NOMO-1 treated with dmso at 0.1 percent for 144 hours (cell line): Measurements from ENCODE around the gene GALNT9.
"Not testable (repeated sequence)": the region's sequence is repeated elsewhere in the genome, so short reads cannot be mapped to it uniquely, and the experiment has no call there.

ENCODE experiments used
- DNase-seq: peaks from one replicate; lab custom pipeline; 2025; ENCODE audit not compliant: unreplicated experiment; lab: John Stamatoyannopoulos, UW

GALNT9 gene

DNA sequence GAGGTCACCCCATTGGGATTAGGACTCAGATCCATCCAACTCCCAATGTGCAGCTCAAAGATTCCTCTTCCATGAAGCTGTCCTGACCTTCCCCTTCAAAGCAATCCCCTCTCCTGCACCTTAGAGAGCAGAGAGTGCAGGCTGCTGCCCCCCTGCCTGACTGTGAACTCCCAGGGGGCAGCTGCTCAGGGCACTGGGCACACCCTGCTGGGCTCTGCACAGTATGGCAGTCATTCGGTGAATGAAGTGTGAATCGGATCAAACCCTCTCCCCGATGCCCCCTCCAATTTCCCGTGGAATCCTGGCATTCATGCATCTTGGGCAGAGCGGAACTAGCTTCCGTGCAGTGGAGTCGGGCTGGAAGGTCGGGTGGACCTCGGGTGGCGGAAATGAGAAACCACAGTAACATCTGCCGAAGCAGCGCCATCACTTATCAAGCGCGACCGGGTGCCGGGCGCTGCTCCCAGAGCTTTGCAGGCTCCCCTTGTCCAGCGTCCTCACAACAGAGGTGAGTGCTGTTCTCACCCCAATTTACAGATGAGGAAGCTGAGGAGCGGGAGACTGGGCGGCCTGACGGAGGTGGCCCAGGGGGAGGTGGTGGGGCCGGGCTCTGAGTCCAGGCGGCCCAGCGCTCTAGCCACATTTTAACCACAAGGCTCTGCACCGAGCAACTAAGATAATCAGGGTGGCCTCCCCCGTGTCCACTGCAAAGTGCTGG, 14.7 kb downstream of the GALNT9 start:
- DNase-seq = no peak

DNA sequence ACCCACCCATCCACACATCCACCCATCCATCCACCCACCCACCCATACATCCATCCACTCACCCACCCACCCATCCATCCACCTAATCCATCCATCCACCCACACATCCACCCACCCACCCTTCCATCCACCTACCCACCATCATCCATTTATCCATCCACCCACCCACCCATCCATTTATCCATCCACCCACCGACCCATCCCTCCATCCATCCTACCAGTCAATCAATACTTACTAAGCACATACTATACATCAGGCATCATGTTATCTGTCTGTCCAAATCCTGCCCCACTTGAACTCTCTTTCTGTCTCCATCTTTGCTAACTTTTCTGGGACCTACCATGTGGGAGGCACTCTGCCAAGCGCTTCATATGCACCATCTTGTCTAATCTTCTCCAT, 15.4 kb downstream of the GALNT9 start:
- no peak for DNase-seq

DNA sequence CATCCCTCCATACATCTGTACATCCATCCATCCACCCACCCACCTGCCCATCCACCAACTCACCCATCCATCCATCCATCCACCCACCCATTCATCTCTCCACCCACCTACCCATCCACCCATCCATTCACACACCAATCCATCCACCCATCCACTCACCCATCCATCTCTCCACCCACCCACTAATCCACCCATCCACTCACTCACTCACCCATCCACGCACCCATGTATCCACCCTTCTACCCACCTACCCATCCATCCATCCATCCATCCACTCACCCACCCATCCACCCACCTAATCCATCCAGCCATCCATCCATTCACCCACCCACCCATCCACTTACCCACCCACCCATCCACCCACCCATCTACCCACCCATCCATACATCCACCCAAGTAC, 16.2 kb downstream of the GALNT9 start:
- no peak for DNase-seq

DNA sequence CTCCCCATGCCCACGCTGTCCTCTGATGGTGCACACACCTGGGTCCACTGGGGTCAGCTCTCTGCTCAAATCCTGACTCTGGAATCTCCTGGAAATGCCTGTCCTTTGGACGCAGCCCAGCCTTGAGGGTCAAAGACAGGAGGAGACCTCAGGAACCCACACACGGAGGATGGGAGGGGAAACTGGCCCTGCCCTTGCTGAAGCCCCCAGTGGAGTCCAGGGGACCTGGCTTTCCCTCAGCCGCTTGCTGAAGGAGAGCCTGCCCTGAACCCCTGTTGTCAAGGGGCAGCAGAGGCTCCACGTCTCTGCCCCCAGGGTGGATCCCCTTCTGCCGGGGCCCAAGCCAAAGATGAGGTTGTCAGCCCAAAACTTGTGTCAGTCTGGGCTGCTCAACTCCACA, 16.9 kb downstream of the GALNT9 start:
- no peak for DNase-seq

DNA sequence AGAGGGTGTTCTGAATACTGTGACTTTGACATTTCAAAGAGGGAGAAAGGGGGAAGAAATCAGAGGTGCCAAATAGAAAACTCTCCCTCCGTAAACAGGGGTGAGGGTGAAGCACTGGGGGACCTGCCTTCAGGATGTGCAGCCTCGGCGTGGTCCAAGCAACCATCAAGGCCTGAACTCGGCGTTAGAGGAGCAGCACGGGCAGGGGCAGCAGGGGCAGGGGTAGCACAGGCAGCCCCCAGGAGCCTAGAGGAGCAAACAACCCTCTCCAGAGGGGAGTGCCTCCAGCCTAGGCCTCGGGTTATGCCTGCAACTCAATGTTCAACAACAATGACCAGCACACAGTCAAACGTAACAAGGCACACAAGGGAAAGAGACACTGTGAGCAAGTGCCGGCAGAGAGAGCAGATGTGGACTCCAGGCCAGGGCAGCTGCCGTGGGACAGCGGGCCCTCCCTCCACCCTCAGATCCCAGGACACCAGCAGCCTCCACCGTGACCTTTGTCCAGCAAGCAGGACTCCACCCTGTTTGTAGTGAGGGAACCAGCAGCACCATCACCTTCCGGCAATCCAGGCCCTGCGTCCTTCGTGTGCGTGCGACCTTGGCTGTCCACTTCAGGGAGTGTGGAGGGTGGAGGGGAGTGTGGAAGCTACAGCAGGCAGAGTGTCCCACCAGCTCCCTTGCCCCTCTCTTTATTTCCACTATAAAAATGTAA, 18.0 kb downstream of the GALNT9 start:
- no peak for DNase-seq

DNA sequence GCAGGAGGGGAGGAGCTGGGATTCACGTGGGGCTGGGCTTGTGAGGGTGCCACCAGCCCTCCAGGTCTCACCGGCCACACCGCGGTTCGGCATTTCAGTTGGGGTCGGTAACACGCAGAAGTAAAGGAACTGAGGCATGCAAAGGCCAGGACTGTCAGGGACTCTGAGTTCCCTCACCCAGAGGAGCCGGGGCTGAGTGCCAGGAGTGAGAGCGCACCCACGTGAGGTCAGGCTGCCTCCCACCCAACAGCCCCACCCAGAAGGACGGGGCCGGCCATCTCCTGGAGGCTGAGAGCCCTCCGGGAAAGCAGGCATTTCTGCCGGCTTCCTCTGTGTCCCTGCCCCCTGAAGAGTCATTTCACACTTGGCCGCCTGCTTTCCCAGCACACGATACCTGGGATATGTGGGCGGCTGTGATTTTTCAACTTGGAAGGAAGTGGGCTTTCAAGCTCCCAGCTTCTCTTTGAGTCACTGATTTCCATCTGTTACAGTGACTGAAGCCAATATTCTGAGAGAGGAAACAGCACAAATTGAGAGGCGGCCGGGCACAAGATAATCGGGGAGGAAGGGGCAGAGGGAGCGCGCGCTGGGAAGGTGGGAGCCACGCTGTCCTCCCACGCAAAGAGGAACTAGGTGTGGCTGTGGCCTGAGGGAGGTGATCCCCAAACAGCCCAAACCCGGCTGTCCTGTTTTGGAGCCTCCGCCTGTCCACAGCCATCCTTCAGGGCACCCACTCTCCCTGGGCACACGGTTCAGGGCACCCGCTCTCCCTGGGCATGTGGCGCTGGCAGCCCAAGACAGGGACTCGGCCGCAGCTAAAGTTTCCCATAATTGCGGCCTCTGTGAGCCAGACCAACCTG, 19.0 kb downstream of the GALNT9 start:
- DNase-seq = no peak

DNA sequence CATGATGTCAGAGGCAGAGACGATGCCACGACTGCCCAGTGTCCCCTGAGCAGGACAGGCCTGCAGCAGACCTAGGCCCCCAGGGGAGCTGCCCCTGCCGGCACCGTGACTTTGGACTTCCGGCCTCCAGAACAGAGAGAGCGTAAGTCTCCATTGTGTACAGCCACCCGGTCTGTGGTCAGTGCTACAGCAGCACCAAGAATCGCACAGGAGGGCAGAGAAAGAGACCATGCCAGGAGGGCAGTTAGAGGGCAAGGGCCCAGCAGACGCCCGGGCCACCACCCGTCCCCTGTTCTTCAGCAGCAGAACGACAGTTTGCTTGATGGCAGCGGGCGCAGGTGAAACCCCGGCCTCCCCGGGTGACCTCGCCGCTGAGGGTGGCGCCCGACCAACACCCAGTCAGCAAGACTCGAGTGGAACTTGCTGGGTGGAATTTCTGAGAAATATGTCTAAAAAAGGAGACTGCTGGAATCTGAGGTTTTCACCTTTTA, 19.7 kb downstream of the GALNT9 start:
- DNase-seq = no peak

DNA sequence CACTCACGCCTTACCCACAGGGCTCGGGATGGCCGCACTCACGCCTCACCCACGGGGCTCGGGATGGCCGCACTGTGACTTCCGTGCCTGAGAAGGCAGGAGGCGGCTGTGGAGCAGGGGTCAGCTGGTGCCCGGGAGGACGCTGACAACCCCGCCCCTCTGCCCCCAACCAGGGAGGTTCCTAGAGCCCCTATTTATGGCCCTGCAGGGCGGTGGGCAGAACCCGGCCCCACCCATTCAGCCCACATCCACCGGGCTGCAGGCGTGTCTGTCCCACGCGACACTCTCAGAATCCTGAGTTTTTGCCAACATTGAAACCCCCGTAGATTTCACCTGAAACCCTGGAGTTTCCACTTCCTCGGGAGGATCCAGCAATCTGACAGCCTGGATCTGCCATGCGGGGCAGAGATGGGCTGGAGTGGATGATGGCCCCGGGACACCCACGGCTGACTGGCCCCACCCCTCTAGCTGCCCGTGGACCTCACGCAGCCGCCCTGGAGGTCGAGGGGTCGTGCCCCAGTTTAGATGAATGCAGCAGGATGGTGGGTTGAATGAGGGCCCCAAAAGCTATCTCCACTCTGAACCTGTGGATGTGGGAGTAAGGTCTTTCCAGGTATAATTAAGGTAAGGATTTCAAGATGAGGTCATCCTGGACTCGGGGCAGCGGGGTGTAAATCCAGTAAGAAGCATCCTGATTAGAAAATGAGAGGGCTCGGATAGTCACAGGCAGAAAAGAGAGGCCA, 20.4 kb downstream of the GALNT9 start:
- DNase-seq = no peak

DNA sequence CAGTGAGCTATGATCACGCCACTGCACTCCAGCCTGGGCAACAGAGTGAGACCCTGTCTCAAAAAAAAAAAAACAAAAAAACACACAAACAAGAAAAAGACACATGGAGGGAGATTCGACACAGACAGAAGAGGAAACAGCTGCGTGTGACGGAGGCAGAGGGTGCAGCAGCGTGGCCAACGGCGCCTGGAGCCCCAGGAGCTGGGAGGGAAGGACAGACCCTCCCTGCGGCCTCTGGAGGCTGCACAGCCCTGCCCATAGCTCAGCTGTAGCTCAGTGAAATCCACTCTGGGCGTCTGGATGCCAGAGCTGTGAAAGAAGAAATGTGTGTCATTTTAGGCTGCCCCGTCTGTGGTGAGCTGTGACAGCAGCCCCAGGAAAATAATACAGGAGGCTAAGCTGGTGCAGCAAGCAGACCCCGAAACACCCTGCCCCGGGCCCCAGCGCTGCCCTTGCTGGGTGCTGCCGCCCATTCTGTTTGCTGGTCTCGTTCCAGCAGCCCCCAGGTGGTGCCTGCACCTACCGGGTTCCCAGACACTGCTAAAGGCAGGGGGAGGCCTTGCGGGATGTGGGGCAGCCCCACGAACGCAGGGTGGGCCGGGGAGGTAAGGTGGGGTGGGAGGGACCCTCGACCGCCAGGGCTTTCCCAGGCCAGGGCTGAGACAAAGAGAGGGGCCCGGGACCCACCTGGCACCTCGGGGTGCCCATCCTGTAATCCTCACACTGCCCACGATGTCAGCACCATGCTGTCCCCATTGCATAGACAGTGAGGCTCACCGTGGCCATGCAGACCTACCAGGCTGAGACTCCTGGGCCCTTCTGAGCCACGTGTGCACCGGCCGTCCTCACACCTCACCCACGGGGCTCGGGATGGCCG, 21.2 kb downstream of the GALNT9 start:
- no peak for DNase-seq

DNA sequence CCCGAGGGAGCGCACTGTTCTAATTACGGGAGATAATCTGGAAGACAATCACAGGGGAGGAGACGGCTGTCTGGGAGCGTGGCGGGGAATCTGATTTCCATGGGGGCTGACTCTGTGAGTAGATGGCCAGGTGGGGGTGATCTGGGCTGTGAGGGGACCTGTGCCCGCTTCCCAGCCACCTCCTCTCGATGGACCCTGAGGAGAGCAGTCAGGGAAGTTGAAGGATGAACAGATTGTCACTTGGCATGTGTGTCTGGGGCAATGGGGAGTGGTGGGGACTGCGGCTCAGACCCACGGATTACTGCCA, 22.6 kb downstream of the GALNT9 start:
- DNase-seq = no peak

DNA sequence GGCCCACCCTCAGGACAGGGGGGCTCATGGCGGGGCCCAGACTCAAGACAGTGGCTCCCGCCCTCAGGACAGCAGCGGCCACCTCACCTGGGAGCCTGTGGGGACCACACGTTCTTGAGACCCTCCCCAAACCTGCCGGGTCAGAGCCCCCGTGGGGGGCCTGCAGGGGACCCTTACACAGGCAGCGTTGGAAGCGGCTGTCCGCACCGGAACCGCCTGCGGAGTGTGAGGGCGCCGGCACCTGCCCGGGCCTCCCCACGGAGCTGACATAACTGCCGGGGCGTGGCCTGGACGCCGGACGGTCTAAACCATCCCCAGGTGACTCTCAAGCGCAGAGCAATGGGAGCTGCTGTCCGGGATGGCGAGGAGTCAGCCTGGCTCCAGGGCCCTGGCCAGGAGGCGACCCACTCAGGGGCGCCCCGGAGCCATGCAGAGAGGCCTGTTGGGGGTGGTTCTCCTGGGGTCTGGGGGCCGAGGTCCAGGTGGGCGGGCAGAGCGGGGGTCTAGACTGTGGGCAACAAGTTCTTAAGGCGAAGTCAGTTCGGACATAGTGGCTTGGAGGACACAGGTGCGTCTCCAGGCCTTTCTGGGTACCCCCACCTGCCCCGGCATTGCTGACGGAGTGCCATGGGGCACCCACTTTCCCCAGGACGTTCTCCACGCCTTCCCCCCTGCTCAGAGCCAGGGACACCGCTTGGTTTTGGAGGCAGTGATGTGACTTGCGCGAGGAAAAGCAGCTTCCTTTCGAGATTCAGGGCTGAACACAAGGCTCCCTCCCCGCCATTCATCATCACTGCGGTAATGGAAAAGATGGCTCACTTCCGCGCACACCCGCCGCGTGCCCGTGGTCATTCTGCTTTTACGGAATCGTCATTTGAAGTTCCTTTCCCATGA, 23.2 kb downstream of the GALNT9 start:
- no peak for DNase-seq

DNA sequence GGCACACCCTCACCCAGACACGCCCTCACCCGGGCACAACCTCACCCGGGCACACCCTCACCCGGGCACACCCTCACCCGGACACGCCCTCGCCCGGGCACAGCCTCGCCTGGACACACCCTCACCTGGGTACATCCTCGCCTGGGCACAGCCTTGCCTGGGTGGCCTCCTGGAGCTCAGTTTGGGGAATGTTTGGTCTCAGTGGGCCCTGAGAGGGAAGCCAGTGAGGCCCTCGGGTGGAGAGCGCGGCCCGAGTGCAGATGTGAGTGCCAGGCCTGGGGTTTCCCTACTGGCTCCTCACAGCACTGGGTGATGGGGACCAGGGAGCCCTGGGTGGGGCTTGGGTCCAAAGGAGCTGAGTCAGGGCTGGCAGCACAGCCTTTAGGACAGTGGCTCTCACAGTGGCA, 23.8 kb downstream of the GALNT9 start:
- no peak for DNase-seq

DNA sequence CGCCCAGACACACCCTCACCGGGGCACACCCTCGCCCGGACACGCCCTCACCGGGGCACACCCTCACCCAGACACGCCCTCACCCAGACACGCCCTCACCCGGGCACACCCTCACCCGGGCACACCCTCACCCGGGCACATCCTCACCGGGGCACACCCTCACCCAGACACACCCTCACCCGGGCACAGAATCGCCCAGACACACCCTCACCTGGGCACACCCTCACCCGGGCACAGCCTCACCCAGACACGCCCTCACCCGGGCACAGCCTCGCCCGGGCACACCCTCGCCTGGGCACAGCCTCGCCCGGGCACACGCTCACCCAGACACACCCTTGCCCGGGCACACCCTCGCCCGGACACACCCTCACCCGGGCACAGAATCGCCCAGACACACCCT, 24.5 kb downstream of the GALNT9 start:
- not testable (repeated sequence) for DNase-seq

DNA sequence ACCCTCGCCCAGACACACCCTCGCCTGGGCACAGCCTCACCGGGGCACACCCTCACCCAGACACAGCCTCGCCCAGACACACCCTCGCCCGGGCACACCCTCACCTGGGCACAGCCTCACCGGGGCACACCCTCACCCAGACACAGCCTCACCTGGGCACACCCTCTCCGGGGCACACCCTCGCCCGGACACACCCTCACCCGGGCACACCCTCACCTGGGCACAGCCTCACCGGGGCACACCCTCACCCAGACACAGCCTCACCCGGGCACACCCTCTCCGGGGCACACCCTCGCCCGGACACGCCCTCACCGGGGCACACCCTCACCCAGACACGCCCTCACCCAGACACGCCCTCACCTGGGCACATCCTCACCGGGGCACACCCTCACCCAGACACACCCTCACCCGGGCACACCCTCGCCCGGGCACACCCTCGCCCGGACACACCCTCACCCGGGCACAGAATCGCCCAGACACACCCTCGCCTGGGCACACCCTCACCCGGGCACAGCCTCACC, 25.5 kb downstream of the GALNT9 start:
- not testable (repeated sequence) for DNase-seq

DNA sequence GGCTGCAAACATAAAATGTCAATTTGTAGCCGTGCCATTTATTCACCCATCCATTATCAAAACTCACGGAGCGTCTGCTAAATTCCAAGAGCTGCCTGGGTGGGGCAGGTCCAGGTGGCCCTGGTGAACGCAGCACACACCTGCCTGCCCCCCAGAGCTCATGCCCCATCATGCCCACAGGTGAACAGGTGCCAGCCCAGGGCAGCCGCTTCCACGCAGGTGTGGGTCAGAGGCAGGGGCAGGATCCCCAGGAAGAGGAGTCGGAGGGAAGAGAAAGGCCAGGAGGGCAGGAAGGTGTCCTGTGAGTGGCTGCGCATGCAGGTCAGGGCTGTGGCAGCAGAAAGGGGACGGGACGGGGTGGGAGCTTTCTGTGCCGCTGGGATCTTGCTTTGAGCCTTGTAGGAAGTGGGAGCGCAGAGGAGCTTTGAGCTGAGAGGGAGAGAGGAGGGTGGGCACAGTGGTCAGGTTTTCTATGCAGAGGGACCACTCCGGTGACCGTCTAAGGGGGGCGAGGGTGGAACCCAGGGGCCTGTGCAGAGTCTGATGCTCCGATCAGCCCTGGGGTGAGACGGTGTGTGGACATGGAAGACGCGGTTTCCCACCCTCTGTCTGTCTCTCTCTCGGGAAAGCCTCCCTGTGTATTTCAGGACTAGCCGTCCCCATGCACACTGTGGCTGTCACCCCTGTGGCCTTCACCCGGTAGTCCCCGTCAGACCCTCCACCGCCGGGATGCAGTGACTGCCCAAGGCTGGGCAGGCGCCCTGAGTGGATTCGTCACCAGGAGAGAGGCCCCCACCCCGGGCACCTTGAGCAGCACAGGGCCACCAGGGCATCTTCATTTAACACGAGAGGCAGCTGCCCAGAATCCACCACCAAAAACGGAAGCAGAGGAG, 26.7 kb downstream of the GALNT9 start:
- DNase-seq = no peak

DNA sequence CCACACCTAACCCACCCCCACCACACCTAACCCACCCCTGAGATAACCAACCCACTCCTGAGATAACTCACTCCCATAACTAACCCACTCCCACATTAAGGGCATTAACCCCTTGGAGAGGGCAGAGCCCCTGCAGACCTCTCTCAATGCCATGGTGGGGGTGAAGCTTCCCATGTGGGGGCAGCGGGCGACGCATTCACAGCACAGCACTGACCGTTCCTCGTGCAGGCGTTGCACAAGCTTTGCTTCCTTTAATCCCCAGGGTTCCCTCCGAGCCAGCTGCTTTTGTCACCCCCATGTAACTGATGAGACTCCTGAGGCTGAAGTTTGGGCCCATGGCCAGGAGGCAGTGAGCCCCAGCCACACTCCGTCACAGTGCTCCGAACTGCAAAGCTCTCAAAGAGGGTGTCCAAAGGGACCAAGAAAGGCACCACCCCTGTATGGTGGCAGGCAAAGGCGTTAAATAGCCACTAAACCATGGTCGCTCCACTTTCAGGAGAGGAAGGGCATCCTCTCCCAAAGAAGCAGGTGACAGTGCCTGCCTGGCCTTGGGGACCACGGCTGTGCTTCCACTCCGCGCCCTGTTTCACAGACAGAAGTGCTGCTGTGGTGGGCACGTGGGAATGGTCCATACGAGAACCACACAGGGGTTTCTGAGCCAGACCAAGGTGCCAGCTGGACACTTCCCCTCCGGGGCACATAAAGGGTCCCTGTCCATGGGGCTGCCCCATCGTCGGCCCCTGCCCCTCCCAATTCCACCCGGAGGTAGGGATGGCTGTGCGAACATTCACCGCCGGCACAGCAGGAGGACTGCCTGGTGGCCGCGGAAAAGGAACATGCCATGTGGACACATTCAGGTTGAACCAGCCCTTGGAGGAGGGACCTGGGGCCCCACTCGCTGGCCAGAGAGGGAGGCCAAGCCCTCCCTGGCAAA, 28.3 kb downstream of the GALNT9 start:
- no peak for DNase-seq

DNA sequence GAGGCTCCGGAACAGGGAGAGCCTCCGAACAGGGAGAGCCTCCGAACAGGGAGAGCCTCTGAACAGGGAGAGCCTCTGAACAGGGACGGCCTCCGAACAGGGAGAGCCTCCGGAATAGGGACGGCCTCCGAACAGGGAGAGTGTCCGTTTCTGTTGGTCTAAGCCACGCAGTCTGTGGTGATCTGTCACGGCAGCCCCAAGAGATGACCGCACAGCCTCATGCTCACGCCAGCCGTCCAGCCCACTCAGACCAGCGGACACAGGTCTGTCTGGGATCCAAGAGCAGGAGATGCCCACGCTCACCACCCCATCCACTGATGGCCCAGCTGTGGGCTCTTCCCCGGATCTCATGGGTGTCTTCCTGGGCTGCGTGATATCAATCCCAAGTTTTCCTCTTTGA, 33.3 kb downstream of the GALNT9 start:
- no peak for DNase-seq
